Adipocyte (in vitro differentiated cells): ENCODE data around the gene SESN3.
"Not testable (repeated sequence)": the region's sequence is repeated elsewhere in the genome, so short reads cannot be mapped to it uniquely, and the experiment has no call there.

ENCODE experiments used
- DNase-seq: peaks from one replicate; pipeline ENCODE4 v3.0.0-alpha.2; 2015; ENCODE audit warnings: low read depth
- H3K27me3 ChIP-seq: replicated peaks from 2 replicates; pipeline ENCODE4 v1.7.0; 2013; ENCODE audit warnings: mild to moderate bottlenecking, low read length, moderate library complexity; ENCODE audit not compliant: control insufficient read depth, insufficient read depth
- H3K36me3 ChIP-seq: 2 replicates; pipeline ENCODE4 v1.7.0; 2013; ENCODE audit warnings: low read length, mild to moderate bottlenecking, moderate library complexity; ENCODE audit not compliant: control insufficient read depth, insufficient read depth, severe bottlenecking
- H3K4me1 ChIP-seq: 2 replicates; pipeline ENCODE4 v1.7.0; 2013; ENCODE audit warnings: mild to moderate bottlenecking, low read length, moderate library complexity; ENCODE audit not compliant: control insufficient read depth, insufficient read depth
- H3K4me3 ChIP-seq: 2 replicates; pipeline ENCODE4 v1.7.0; 2013; ENCODE audit warnings: mild to moderate bottlenecking, low read length, moderate library complexity
- H3K9ac ChIP-seq: 2 replicates; pipeline ENCODE4 v1.7.0; 2013; ENCODE audit warnings: mild to moderate bottlenecking, low read length, moderate library complexity
- H3K9me3 ChIP-seq: 2 replicates; pipeline ENCODE4 v1.7.0; 2013; ENCODE audit warnings: mild to moderate bottlenecking, low read length, moderate library complexity; ENCODE audit not compliant: control insufficient read depth

SESN3 gene

DNA sequence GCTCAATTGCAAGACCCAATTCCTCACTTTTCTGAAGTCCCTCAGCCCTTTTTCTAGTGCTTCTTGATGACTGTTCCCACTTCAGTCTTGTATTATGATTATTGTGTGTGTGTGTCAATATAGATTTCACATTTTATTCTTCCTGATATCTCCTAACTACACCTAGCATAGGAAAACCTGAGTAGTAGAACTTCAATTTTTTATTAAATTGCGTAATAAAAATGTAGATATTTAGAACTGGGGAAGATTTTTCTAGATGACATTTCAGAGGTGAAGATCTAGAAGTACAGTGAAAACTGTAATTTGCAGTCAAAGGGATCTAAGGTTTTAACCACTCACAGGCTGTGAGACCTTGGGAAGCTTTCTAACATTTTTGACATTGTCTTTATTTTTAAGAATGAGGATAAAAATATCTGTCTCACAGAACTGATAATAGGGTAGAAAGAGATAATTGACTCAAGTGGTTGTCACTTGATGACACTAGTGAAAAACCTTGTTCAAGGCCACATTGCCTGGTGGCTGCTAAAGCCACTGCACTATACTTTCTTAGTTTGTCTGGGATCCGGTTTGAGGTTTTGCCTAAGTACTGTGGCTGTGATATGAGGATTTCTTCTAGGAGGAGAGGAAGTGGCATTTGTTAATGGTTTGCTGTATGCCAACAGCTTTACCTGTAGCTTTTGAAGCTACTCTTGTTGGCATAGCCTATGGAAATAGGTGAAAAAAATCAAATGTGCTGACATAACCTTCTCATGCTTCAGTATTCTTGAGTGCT is 32.2 kb upstream of the SESN3 start:
- Histone ChIP-seq H3K9ac (no peak overlapping the region), H3K27me3 (no peaks in the 10 kb centered on the region), H3K36me3 (no peaks in the 10 kb centered on the region), H3K4me3 (no peak overlapping the region), H3K4me1 (peaks cover 25% of the 10 kb centered on the region), H3K9me3 (no peaks in the 10 kb centered on the region)
- DNase-seq = no peak

DNA sequence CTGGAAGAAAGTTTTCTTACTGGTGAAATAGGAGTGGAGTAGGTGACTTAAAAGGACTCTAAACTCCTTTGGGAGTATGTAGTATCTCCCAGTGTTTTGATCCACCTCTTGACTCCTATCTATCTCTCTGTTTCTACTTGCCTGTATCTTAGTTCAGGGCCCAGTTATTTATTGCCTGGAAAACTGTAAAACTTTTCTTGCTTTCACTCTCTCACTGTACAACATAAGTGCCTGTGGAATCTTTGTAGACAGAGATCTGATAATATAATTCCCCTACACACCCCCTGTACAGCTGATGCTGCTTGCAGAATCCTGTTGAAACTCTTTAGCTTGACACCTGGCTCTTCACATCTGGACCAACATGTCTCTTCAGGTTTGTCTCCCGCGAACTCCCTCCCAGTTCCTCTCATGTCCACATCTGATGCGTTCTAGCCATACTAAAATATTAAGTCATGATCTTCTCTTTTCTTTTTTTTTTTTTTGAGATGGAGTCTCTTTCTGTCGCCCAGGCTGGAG is 26.5 kb upstream of the SESN3 start:
- DNase-seq = no peak
- no peaks in the 10 kb centered on the region for H3K27me3 ChIP-seq
- H3K4me3 ChIP-seq = no peak overlapping the region
- no peak overlapping the region for H3K9ac ChIP-seq
- H3K9me3 ChIP-seq = no peaks in the 10 kb centered on the region
- peaks cover 27% of the 10 kb centered on the region for H3K4me1 ChIP-seq
- no peaks in the 10 kb centered on the region for H3K36me3 ChIP-seq

DNA sequence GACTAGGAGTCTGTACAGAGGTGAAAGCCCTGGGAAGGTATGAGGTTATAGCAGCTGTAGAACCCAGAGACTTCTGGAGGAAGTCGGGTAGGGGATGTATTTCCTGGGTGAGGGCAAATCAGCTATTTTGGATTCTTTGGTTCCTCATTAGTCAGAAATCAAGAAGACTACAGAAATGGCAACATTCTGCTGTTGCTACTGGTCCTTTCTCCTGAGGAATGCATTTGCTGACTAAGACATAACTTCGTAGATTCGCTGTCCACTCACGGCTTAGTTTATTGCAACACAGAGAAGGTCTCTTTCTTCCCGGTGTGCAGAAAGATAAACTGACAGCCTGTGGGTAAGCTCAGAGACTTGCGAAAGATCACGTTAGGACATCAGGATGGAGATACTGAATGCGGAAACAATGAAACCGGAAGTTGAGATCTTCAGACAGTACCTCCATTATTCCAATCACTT is 25.3 kb upstream of the SESN3 start:
- no peaks in the 10 kb centered on the region for H3K27me3 ChIP-seq
- peaks cover 27% of the 10 kb centered on the region for H3K4me1 ChIP-seq
- H3K36me3 ChIP-seq = no peaks in the 10 kb centered on the region
- no peak overlapping the region for H3K9ac ChIP-seq
- H3K4me3 ChIP-seq = no peak overlapping the region
- H3K9me3 ChIP-seq = no peaks in the 10 kb centered on the region
- DNase-seq = no peak

DNA sequence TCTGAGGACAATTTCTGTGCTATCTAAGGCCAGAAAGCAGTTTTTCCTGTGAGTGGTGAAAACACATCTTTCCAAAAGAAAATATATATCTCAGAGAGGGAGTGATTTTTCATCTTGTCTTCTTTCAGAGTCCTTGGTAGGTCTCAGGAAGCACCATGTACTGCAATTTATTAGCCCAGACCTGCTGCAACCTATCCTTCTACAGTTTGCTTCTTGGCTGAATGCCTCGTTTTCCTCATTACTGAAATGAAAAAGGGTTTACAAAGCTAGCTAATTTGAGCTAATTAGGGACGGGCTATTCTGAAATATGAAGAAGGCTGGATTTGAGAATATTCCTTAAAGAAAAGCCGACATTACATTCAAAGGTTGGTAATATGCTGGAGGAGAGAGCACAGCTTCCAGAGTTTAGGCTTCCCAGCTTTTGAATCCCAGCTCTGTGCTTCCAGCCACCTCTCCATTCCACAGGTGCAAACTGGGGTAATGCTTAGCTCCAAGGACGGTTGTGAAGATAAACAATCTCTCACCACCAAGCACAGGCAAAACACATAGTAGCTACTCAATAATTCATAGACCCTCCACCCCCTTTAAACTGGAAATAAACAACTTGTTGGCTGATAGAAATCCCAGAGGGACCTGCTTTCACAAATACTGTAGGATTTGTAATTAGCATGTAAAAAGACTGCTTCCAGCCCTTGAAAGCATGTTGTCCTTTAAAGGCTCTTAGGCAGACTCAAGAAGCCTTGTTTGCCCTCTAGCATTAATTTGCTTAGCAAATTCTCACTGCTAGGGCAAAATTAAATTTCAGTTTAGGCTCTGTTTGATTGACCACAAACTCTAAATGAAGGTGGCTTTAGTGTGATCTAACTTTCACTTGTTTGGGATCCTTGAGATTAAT is 24.5 kb upstream of the SESN3 start:
- Histone ChIP-seq H3K4me1 (peaks cover 27% of the 10 kb centered on the region), H3K9ac (peak overlapping the region; percentile 67), H3K4me3 (no peak overlapping the region), H3K9me3 (no peaks in the 10 kb centered on the region), H3K27me3 (no peaks in the 10 kb centered on the region), H3K36me3 (no peaks in the 10 kb centered on the region)
- DNase-seq = no peak

DNA sequence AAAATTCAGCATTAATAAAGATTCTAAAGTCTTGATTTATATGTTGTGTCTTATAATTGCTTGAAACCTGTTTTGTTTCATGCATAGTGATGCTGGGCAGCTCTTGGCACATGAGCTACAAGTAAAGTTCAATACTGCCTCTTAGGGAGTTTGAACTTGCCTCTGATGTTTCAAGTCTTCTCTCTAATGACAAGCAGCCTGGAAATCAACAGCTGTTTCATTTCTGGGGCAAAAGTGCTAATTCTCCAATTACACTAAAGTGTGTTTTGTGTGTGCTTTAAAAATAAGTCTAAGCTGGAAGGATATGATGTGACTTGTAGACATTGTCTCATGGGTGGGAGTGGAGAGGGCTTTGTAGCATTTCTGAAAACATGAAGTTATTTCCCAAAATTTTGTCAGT is 23.7 kb upstream of the SESN3 start:
- Histone ChIP-seq H3K9ac (peak overlapping the region; percentile 67), H3K4me1 (peaks cover 27% of the 10 kb centered on the region), H3K4me3 (peak overlapping the region; percentile 82)

GRCh38 chr11:95254131-95254704 is 23.2 kb upstream of the SESN3 start:
- H3K4me3 ChIP-seq = peak overlapping the region; percentile 82
- H3K4me1 ChIP-seq = peaks cover 27% of the 10 kb centered on the region

More for the DNA sequence above, 23.7 kb upstream of the SESN3 start:
- no peaks in the 10 kb centered on the region for H3K9me3 ChIP-seq
- DNase-seq = no peak
- no peaks in the 10 kb centered on the region for H3K27me3 ChIP-seq
- no peaks in the 10 kb centered on the region for H3K36me3 ChIP-seq

DNA sequence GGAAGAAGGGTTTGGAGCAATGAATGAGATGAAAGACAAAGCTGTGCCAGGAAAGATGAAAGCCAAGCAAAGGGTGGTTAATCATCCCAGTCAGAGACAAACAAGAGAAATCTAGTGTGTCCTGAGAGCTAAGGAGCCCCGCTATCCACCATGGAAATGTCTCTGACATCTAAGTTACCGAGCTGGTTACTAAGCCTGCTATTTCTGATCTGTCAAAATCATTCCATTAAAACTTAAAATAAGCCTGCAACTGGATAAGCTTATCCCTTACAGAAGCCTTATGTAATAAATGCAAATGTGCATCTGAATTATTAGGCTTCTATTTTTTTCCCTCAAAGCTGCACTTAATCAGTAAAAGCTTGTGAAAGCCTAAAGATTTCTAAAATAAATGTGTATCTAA is 22.1 kb upstream of the SESN3 start:
- peaks cover 27% of the 10 kb centered on the region for H3K4me1 ChIP-seq
- no peaks in the 10 kb centered on the region for H3K27me3 ChIP-seq
- DNase-seq = no peak
- no peaks in the 10 kb centered on the region for H3K36me3 ChIP-seq
- H3K9me3 ChIP-seq = no peaks in the 10 kb centered on the region
- H3K9ac ChIP-seq = no peak overlapping the region
- H3K4me3 ChIP-seq = no peak overlapping the region

More at GRCh38 chr11:95254131-95254704, 23.2 kb upstream of the SESN3 start:
- no peaks in the 10 kb centered on the region for H3K27me3 ChIP-seq
- peak; percentile 94 for DNase-seq
- H3K36me3 ChIP-seq = no peaks in the 10 kb centered on the region
- H3K9ac ChIP-seq = peak overlapping the region; percentile 67
- H3K9me3 ChIP-seq = no peaks in the 10 kb centered on the region

GRCh38 chr11:95252586-95252985 is 21.6 kb upstream of the SESN3 start:
- H3K9ac ChIP-seq = no peak overlapping the region
- no peaks in the 10 kb centered on the region for H3K9me3 ChIP-seq
- DNase-seq = no peak
- no peak overlapping the region for H3K4me3 ChIP-seq
- H3K4me1 ChIP-seq = peaks cover 27% of the 10 kb centered on the region
- no peaks in the 10 kb centered on the region for H3K27me3 ChIP-seq
- no peaks in the 10 kb centered on the region for H3K36me3 ChIP-seq

DNA sequence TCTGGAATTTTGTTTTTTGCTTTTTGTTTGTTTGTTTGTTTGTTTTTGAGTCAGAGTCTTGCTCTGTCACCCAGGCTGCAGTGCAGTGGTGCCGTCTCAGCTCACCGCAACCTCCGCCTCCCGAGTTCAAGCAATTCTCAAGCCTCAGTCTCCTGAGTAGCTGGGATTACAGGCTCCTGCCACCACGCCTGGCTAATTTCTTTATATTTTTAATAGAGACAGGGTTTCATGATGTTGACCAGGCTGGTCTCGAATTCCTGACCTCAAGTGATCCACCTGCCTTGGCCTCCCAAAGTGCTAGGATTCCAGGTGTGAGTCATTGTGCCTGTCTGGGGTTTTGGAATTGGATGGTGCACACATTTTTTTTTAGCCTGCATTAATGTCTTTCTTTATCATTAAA is 20.9 kb upstream of the SESN3 start:
- H3K9ac ChIP-seq, H3K27me3 ChIP-seq, H3K9me3 ChIP-seq, H3K4me3 ChIP-seq, H3K36me3 ChIP-seq, DNase-seq: not testable (repeated sequence)
- peaks cover 27% of the 10 kb centered on the region for H3K4me1 ChIP-seq

DNA sequence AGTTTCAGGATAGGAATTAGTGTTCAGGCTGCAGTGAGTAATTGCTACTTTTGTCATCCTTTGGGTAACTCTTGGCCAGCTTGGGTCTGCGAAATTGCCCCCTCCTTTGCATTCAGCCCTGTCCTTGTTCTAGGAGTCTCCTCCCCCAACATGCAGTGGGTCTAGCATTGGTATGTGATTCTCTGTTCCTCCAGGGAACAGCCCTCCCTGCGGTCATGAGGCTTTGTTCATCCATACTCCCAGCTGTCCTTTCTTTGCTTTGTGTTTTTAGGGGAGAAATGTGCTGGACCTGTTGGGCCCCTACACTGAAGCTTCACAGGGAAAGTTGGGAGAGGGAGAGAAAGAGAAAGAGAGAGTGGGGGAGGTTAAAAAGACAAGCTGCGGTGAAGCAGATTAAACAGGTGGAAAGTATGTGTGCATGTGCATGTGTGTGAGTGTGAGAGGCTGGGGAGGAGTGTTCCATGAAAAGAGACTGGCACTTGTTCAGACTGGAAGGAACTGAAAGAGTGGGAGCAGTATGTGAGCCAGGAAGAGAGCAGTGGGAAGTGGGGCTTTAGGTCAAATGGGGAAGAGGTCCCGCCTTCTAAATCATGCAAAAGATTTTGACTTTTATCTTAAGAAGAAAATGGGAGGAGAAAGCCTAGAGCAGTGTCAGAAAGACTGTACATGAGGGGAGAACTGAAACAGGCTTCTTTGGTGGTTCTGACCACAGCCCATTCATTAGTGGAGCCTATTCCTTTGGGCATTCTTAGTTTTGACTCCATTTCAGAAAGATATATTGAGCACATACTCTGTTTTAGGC is 17.9 kb upstream of the SESN3 start:
- no peaks in the 10 kb centered on the region for H3K9me3 ChIP-seq
- no peak overlapping the region for H3K9ac ChIP-seq
- no peaks in the 10 kb centered on the region for H3K36me3 ChIP-seq
- H3K27me3 ChIP-seq = no peaks in the 10 kb centered on the region
- H3K4me1 ChIP-seq = peaks cover 5% of the 10 kb centered on the region
- no peak overlapping the region for H3K4me3 ChIP-seq
- no peak for DNase-seq
